ENCODE data around the gene VSIG10L2.
"Not testable (repeated sequence)": the region's sequence is repeated elsewhere in the genome, so short reads cannot be mapped to it uniquely, and the experiment has no call there.

Gene VSIG10L2

DNA sequence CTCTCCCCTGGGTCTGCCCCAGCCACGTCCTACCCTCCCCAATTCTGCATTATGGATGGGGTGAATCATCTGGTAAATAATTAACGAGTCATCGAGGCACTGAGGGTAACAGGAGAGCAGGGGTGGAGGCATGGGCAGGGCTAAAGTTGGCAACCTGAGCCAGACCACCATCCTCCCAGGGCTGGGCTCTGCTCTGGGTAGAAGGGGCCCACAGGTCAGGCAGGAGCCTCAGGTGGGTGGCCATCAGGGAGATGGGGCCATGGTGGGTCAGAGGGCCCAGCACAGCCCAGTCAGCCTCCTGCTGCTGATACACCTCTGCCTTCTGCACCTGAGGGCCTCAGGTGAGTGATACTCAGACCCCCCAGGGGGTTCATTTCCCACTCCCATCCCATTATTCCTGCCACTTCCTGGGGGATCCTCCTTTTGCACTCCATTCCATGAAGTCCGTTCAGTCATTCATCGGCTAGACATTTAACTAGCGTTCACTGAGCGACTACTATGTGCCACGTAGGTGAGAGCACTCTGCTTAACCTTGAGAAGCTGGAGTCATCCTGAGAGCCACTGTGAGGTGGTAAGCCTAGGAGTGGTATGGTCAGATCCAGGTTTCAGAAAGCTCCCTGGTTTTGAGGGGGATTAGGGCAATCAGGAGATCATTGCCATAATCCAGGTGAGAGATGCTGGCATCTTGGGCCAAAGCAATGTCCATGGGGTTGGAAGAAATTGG is at the start of gene VSIG10L2:
TSS of gene VSIG10L2 (plus strand) at position 248 of the 724 bp plus-strand sequence. CDS start at position 260, 12 bp downstream.
- no peak within 1 kb of the TSS for H3K4me3 ChIP-seq (ENCODE audit: low read depth, low read length)
- no peak for DNase-seq (ENCODE audit: low read depth)

DNA sequence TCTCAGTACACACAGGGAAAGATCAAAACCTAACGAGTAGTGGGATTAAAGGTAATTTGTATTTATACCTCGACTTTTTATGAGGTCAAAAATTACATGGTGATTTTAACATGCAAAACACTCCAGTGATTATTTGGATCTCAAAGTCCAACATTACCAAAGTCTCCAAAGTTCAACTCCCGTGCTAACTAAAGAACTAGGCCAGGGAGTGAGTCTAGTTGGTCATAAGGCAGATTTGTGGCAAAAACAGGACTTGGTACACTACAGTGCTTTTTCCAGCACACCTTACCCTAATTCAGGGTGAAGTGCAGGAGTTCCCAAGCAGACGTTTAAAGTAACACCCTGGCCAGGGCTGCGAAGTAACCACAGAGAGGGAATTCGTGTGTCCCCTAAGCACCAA is 44.0 kb upstream of the VSIG10L2 start:
- H3K4me3 ChIP-seq (ENCODE audit: low read depth, low read length), result peak overlapping the region; percentile 70
- no peak for DNase-seq (ENCODE audit: low read depth)

DNA sequence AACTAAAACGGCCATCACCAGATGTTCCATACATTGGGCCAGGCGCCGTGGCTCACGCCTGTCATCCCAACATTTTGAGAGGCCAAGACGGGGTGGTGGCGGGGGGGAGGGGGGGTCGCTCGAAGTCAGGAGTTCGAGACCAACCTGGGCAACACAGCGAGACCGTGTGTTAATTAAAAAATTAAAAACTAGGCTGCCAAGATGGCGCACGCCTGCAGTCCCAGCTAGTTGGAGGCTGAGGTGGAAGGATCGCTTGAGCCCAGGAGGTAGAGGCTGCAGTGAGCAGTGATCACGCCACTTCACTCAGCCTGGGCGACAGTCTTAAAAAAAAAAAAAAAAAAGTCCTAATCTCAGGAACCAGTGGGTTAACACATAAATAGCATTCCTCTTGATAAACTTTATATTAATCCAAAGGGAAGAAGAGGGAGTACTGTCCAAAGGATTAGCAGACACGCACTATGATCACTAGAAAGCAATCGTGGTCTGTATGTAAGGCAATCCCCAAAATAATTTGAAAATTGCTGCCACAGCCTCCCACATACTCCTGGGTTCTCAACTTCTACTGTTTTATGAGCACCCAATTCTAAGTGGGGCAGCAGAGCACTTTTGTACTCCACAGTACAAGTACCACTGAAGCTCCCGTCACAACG is 43.4 kb upstream of the VSIG10L2 start:
- no peak for DNase-seq (ENCODE audit: low read depth)
- H3K4me3 ChIP-seq (ENCODE audit: low read depth, low read length), result peak overlapping the region; percentile 70

DNA sequence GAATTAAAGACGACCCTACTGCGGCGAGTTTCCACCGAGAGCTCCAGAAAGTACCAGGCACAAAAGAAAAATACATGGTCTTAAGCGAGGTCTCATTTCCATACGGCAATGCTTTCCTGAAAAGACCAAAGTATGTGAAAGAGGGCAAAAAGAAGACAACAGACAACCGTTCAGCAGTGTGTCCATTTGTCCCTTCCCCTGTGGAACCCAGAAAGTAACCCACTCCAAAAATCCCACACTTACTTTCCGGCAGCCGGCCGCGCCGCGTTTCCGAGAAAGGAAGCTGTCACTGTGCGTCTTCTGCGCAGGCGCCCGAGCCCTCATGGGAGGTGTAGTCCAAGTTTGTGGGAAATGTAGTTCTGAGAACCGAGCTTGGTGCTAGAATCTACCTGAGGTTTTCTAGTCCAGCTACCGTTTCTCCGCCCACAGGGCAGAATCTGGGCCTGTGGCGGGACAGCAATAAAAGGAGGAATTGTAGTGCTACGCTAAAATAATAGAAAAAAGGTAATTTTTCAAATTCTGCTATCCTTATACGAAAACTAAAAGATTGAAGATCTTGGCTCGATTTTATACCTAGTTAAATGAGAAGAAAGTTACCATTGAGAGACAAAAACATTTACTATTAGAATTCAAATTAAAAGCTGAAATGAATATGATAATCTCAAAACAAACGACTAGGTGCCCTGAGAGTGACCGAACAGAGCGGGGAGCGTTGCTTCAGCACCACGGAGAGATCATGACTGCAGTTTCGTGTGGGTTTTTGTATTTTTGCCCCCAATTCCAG is 42.7 kb upstream of the VSIG10L2 start, which contains the start of gene PUS3:
TSS of gene PUS3 (minus strand) at position 280 of the 784 bp plus-strand sequence. CDS start 6,922 bp downstream, outside the sequence.
- H3K4me3 ChIP-seq (ENCODE audit: low read depth, low read length), result peak within 1 kb of the TSS; percentile 70
- DNase-seq (ENCODE audit: low read depth), result peak; percentile 35

DNA sequence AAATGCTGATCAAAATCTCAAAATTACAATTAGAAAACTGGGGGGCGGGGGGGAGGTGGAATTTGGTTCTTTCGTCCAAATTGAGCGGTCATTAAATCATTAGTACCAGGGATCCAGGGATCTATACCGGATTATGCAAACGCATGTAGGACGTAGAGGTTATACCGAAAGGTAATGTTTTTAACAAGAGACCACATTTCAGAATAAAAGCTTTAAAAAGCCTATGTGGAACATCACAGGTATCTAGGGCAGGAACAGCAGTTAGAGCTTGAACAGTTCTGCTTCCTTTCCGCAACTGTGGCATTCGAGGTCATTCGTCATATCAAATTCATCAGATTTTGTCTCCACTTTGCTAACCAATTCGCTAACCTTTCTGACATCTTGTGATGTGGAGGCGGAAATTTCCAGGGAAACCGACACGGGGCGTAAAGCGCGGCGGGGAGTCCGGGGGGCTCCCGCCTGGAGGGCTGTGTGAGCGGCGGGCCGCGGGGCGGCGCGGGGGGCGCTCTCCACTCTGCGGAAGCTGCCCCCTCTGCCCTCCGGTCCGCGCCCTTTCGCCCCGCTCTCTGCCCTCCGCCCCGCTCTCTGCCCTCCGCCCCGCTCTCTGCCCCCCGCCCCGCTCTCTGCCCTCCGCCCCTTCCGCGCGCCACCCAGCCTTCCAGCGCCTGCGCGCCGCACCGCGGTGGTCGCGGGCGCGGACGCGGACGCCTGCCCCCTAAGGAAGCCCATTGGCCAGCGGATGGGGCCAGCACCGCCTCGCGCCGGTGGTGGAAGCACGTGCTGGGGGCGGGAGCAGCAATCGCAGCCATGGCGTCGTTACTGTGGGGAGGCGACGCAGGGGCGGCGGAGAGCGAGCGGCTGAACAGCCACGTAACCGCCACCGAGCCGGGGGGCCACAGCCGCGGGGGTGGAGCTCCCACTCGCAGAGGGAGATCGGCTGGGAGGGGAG is 41.9 kb upstream of the VSIG10L2 start, which contains the start of gene DDX25:
TSS of gene DDX25 (plus strand) at position 798 of the 949 bp plus-strand sequence. CDS start at position 808, 10 bp downstream.
- DNase-seq (ENCODE audit: low read depth), result no peak
- peak within 1 kb of the TSS; percentile 70 for H3K4me3 ChIP-seq (ENCODE audit: low read depth, low read length)

DNA sequence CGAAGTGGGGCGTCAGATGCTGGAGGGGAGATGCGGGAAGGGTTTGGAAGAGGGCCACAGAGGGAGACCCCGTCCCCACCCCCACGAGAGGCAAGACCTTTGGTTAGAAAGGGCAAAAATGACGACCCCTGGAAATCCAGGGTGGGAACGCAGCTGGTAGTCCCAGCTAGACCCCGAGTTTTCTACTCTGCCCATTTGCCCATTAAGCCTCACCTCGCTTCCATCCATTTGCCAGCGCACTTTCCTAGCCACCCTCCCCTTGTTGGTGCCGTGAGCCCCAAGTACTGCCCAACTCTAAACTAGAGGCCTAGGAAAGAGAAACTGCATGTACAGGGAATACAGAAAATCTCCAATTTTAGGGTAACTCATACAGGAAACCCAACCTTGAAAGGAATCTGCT is 41.2 kb upstream of the VSIG10L2 start:
- no peak for DNase-seq (ENCODE audit: low read depth)
- H3K4me3 ChIP-seq (ENCODE audit: low read depth, low read length), result peak overlapping the region; percentile 70

DNA sequence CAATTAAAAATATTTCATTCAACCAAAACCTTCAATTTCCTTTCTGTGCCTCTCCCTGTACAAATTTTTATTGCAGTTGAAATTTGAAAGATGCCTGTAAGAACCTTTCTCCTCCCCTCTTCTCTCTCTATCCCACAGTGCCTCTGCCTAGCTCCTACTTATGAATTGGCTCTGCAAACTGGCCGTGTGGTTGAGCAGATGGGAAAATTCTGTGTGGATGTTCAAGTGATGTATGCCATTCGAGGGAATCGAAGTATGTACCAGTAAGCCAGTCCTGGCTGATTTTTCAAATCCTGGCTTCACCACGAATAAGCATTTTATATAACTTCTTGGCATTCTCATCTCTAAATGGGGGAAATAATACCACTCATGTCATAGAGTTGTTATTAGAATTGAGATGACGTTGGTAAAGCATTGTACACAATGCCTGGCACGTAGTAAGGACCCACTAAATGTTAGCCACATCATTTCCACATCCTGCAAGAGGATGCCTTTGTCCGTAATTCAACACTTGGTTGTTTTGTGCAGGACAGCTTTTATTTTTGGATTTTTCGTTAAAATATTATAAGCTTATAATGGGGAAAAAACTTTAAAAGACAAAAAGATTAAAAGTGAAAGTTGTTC is 35.5 kb upstream of the VSIG10L2 start:
- no peak for DNase-seq (ENCODE audit: low read depth)
- H3K4me3 ChIP-seq (ENCODE audit: low read depth, low read length), result no peak overlapping the region

DNA sequence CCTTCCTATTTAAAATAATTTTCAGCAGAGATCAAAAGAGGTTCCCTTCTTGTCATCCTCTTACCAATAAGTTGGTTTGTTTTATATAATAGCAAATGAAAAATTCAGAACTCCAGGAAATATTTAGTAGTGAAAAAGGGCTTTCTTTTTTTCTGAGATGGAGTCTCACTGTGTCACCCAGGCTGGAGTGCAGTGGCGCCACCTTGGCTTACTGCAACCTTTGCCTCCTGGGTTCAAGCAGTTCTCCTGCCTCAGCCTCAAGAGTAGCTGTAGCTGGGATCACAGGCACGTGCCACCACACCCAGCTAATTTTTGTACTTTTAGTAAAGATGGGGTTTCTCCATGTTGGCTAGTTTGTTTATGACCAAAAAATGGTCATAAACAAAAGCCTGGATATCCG is 31.2 kb upstream of the VSIG10L2 start:
- DNase-seq (ENCODE audit: low read depth), result not testable (repeated sequence)

DNA sequence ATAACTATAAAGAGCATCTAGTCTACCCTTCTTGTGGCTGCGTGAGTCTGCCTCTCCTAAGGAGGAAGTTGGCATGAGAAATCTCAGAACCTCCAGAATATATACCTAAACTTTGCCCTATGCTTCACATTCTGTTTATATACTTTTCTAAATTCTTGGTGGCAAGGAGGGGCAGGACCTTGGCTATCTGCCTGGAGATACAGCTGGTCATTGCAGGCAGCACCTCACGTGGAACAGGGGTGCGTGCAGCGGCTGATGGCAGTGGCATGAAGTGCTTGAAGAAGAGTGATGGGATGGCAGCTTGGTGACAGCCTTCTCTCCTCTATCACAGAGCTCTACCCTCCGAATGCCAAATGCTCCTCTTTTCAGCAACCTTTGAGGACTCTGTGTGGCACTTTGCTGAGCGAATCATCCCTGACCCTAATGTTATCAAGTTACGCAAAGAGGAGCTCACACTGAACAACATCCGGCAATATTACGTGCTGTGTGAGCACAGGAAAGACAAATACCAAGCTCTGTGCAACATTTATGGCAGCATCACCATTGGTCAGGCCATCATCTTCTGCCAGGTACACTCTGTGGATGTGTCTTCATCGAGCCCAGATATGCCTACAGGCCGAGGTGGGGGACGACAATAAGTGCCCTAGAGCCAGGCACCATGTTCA is 29.0 kb upstream of the VSIG10L2 start:
- no peak overlapping the region for H3K4me3 ChIP-seq (ENCODE audit: low read depth, low read length)
- DNase-seq (ENCODE audit: low read depth), result no peak

More for the DNA sequence above, 31.2 kb upstream of the VSIG10L2 start:
- H3K4me3 ChIP-seq (ENCODE audit: low read depth, low read length), result not testable (repeated sequence)

DNA sequence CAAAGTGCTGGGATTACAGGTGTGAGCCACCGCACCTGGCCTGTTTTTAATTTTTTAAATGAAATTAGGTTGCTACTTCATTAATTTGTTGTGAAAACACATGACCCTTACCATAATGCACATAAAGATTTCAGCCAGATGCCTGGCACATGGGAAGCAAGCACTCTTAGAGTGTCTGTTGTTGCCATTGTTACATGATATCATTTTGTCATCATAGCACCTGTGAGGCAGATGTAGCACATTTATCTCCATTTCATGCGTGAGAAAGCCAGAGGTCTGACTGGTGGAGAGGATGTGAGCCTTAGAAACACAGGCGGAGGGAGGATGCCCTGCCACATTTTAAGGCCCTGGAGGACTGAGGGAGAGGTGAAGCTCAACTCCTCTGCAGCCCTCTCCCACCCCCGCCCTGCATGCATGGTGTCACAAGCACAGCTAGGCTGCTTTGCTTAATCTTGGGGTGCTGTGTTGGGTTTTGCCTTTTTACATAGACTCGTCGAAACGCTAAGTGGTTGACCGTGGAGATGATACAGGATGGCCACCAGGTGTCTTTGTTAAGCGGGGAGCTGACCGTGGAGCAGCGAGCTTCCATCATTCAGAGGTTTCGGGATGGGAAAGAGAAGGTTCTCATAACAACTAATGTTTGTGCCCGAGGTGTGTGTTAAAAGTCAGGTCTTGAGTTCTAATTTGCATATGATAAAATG is 27.6 kb upstream of the VSIG10L2 start:
- no peak for DNase-seq (ENCODE audit: low read depth)
- no peak overlapping the region for H3K4me3 ChIP-seq (ENCODE audit: low read depth, low read length)

DNA sequence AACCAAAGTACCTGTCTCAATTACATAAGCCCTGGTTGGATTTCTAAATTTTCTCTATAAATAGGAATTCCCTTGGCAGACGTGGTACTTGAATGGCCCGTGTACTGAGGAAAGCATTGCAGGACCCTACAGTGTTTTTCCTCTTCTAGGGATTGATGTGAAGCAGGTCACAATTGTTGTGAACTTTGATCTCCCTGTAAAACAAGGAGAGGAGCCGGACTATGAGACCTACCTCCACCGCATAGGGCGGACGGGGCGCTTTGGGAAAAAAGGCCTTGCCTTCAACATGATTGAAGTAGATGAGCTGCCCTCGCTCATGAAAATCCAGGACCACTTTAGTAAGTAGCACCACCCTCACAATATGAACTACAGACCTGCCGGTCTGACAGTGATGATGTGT is 24.8 kb upstream of the VSIG10L2 start:
- DNase-seq (ENCODE audit: low read depth), result no peak

DNA sequence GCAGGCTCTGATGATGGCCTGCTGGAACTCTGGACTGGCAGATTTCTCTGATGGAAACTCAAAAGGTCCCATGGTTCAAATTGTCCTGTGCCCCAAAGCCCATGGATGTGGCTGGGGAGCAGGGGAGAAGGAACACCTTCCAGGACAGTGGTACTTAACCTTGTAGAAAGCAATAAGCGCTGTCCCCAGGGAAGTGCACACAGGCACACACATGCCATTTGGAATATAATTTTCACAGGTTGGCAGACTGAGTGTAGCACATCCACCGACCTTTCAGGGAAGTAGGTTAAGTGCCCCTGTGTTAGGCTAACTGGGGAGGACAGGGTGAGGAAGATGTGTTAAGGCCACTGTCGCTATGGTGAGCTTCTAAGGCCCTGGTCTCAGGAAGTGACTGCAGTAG is 23.7 kb upstream of the VSIG10L2 start:
- no peak for DNase-seq (ENCODE audit: low read depth)
- no peak overlapping the region for H3K4me3 ChIP-seq (ENCODE audit: low read depth, low read length)

More for the DNA sequence above, 24.8 kb upstream of the VSIG10L2 start:
- no peak overlapping the region for H3K4me3 ChIP-seq (ENCODE audit: low read depth, low read length)

DNA sequence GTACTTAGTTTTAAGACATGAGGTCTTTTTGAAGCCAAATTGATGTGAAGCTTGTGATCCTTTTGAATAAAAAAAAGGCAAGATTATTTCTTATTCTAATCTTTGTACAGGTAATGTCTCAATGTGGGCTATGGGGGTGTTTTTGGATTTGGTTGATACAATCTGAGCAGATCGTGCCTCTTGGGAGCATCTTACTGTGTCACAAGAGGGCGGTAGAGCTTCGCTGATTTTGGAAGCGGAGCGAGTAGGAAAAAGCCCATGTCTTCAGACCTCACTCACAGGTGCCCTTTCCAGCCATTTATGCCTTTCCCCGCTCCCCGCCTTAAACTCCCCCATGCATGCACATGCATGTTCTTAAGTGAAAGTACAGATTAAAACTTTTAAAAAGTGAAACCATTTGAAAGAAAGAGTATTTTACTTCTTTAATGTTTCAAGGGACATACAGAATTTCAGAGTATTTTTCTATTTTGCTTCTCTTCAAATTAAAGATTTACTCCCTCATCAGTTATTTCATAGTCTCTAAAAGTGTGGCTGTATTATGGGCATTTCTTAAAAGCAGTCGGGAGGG is 22.7 kb upstream of the VSIG10L2 start:
- H3K4me3 ChIP-seq (ENCODE audit: low read depth, low read length), result no peak overlapping the region
- peak; percentile 18 for DNase-seq (ENCODE audit: low read depth)

DNA sequence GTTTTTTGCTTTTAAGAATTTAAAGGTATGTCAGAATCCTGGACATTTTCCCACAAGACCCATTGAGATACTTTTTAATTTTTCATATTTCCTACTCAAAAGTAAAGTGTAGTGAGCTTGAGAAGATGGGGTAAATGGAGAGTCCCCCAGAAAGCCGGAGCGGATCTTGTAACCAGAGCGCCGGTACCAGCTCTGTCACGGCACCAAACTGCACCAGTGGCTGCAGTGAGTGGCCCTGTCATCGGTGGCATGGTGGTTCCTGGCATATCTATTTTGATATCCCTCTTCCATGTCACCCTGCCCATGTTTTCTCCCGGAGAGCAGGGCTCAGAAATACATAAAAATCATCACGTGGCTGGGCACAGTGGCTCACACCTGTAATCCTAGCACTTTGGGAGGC is 22.2 kb upstream of the VSIG10L2 start:
- H3K4me3 ChIP-seq (ENCODE audit: low read depth, low read length), result no peak overlapping the region
- DNase-seq (ENCODE audit: low read depth), result no peak

DNA sequence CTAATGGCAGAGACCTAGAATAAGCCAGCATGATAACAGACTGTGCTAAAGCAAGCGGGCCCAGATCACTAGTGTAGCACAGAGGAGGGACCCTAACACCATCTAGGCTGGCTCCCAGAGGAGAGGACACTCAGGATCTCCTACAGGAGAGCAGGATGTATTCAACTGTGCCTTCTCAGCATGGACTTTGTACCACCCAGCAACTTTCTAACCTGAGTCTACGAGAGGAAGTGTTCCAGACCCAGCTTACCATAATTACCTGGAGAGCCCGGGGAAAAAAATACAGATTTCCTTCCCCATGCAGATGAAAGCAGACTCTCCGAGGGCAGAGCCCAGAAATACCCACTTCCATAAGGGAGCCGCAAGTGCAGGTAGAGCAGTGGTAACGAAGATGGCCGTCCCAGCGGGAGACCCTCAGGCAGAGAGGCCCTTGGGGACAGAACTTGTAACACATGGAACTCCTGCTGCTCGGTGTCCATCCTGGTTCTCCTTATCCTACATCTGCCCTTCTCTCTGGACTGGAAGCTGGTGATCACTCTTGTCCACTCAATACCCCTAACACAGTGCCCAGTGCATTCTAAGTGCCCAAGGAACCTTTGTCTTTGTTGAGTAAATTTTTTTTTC is 21.3 kb upstream of the VSIG10L2 start:
- DNase-seq (ENCODE audit: low read depth), result no peak
- no peak overlapping the region for H3K4me3 ChIP-seq (ENCODE audit: low read depth, low read length)

DNA sequence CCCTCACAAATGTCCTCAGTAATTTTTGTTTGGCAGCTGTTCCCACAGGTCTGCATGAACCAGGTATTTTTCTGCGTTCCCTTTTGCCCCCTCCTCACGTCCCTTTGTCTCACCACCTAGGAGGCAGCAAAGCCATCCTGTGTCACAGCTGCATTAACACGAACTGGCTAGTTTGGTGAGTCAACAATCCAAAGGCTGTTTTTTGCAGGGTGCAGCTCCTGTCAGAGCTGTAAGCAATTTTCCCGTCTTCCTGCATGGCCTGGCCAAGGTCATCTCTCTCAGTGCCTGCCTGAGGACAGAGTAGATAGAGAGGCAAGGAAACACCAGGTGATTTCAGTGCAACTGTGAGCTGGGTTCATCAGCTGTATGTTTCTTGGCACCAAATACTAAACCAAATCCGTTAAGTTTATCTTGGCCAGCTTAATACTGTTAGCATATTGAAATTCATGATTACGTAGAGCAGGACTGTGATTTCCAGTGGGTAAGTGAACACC is 20.6 kb upstream of the VSIG10L2 start:
- no peak for DNase-seq (ENCODE audit: low read depth)
- no peak overlapping the region for H3K4me3 ChIP-seq (ENCODE audit: low read depth, low read length)

DNA sequence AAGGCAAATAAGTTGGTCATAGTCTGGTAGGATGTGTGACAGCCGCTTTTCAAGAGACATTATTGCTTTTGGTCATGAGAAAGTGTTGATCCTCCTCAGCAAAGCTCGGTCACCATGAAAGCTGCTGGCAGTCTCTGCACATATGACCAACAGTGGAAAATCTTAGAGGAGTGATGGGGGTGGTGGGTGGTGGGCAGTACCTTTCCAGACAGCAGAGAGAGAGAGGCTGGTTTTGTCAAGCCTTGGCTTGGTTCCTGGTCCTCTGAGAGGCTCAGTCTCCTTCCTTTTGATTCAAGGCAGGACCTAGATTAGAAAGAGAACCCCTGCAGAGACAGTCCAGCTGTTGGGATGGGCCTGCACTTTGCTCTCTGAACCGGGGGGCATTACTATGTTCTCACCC is 20.0 kb upstream of the VSIG10L2 start:
- no peak for DNase-seq (ENCODE audit: low read depth)
- no peak overlapping the region for H3K4me3 ChIP-seq (ENCODE audit: low read depth, low read length)

Measured in skeletal muscle cell (primary cell).